Measurements from ENCODE around the gene PIK3C2A. TPM values are rescaled to one million over a fixed set of nuclear protein-coding genes. Genes with fewer than 3 reads are reported as not detected.

The PIK3C2A gene, protein sequence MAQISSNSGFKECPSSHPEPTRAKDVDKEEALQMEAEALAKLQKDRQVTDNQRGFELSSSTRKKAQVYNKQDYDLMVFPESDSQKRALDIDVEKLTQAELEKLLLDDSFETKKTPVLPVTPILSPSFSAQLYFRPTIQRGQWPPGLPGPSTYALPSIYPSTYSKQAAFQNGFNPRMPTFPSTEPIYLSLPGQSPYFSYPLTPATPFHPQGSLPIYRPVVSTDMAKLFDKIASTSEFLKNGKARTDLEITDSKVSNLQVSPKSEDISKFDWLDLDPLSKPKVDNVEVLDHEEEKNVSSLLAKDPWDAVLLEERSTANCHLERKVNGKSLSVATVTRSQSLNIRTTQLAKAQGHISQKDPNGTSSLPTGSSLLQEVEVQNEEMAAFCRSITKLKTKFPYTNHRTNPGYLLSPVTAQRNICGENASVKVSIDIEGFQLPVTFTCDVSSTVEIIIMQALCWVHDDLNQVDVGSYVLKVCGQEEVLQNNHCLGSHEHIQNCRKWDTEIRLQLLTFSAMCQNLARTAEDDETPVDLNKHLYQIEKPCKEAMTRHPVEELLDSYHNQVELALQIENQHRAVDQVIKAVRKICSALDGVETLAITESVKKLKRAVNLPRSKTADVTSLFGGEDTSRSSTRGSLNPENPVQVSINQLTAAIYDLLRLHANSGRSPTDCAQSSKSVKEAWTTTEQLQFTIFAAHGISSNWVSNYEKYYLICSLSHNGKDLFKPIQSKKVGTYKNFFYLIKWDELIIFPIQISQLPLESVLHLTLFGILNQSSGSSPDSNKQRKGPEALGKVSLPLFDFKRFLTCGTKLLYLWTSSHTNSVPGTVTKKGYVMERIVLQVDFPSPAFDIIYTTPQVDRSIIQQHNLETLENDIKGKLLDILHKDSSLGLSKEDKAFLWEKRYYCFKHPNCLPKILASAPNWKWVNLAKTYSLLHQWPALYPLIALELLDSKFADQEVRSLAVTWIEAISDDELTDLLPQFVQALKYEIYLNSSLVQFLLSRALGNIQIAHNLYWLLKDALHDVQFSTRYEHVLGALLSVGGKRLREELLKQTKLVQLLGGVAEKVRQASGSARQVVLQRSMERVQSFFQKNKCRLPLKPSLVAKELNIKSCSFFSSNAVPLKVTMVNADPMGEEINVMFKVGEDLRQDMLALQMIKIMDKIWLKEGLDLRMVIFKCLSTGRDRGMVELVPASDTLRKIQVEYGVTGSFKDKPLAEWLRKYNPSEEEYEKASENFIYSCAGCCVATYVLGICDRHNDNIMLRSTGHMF (N-terminal part only)
- 68.2 and 104 TPM in 2 replicates for total RNA-seq (ENCODE audit: low replicate concordance)

DNA sequence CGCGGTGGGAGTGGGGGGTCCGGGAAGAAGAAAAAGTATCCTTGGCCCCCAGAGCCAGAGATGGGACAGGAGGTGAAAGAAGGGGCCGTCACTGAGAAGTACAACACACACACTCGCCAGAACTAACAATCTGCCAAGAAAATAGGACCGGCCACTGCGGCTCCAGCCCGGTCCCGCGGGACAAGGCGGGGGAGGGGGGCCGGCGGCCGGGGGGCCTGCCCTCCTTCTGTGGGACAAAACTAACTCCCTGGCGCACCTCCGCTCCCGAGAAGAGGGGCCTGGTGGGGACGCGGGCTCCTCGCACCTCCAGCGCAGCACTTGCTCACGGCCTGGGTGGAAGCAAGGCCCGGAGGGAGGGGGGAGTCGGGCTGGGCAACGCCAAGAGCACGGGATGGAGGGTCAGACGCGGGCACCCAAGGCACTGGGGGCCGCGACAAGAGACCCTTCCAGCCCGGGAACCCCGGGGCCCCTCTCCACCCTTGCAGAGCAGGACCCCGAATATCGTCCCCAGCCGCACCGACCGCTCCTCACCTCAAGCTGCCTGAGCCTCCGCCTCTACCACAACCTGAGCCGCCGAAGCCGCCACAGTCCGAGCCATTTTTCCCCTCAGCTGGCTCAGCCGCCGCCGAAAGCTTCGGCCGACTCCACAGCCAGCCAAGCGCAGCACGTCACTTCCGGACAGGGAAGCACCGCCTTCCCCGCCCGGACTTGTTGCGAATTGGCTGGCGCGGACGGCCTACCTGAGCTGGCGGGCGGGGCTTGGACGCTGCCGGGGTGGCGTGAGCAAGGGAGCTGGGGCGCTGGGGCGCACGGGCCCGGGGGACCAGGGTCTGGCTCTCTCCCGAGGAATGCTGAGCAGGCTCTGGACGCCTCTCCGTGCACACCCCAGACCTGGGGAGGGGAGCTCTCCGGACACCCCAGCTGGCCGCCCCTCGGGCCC is at the start of gene PIK3C2A:
Gene PIK3C2A (minus strand): TSS at position 670 of the 940 bp plus-strand sequence. CDS start 38,245 bp downstream, outside the sequence.
- Histone ChIP-seq H4K20me1 (ENCODE audit: low read depth) (peaks cover 25% of the 10 kb centered on the region), H3K27ac (peak within 1 kb of the TSS; percentile 92), H3K4me3 (peak within 1 kb of the TSS; percentile 90), H3K9ac (peak within 1 kb of the TSS; percentile 80), H3K9me3 (ENCODE audit: low read depth) (no peaks in the 10 kb centered on the region), H2AFZ (replicated peaks) (peak within 1 kb of the TSS; percentile 68), H3K36me3 (no peaks in the 10 kb centered on the region), H3F3A (ENCODE audit: low read depth) (peaks cover 19% of the 10 kb centered on the region), H3K27me3 (no peaks in the 10 kb centered on the region), H3K79me2 (ENCODE audit: low read depth) (peaks cover 60% of the 10 kb centered on the region), H3K4me2 (peak within 1 kb of the TSS; percentile 93), H3K4me1 (peaks cover 9% of the 10 kb centered on the region)
- Mint-ChIP-seq H3K27ac (peak within 1 kb of the TSS; percentile 98), H3K9me3 (peaks cover under 1% of the 10 kb centered on the region), H3K27me3 (ENCODE audit: insufficient read depth, low read depth) (no peaks in the 10 kb centered on the region), H3K36me3 (peaks cover 14% of the 10 kb centered on the region), H3K4me1 (peaks cover 24% of the 10 kb centered on the region), H3K4me3 (peak within 1 kb of the TSS; percentile 99)
- no peak for TF ChIP-seq EZH2phosphoT487 (IDR thresholded peaks at IDR 0.05)
- TF ChIP-seq, protein P1, sequence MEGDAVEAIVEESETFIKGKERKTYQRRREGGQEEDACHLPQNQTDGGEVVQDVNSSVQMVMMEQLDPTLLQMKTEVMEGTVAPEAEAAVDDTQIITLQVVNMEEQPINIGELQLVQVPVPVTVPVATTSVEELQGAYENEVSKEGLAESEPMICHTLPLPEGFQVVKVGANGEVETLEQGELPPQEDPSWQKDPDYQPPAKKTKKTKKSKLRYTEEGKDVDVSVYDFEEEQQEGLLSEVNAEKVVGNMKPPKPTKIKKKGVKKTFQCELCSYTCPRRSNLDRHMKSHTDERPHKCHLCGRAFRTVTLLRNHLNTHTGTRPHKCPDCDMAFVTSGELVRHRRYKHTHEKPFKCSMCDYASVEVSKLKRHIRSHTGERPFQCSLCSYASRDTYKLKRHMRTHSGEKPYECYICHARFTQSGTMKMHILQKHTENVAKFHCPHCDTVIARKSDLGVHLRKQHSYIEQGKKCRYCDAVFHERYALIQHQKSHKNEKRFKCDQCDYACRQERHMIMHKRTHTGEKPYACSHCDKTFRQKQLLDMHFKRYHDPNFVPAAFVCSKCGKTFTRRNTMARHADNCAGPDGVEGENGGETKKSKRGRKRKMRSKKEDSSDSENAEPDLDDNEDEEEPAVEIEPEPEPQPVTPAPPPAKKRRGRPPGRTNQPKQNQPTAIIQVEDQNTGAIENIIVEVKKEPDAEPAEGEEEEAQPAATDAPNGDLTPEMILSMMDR (IDR thresholded peaks at IDR 0.05) = no peak
- TF ChIP-seq EZH2 (IDR thresholded peaks at IDR 0.05) = no peak
- DNase-seq (ENCODE audit: low spot score) = peak; percentile 99

DNA sequence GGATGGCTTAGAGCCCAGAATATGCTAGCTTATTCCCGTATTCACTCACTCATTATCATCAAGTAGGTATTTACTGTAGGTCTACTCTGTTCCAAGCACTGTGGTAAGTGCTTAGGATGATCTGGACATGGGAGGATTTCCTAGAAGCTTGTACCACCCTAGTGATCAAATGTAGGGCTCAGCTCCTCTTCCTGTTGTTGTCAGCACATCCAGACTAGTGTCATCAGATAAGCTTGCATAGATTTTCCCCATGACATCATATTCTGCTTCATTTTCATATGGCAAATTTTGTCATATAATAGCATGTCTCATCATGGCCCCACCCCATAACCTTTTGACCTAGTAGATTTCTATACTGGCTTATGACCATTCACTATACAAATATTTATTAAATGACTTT is 49.4 kb upstream of the PIK3C2A start:
- no peak overlapping the region for H3K4me2 ChIP-seq
- H3K9me3 ChIP-seq (ENCODE audit: low read depth) = no peaks in the 10 kb centered on the region
- TF ChIP-seq, protein P1 (IDR thresholded peaks at IDR 0.05) = no peak
- TF ChIP-seq EZH2 (IDR thresholded peaks at IDR 0.05) (no peak), EZH2phosphoT487 (IDR thresholded peaks at IDR 0.05) (no peak)
- no peaks in the 10 kb centered on the region for H3F3A ChIP-seq (ENCODE audit: low read depth)
- no peaks in the 10 kb centered on the region for H3K79me2 ChIP-seq (ENCODE audit: low read depth)
- Mint-ChIP-seq H3K4me1 (no peaks in the 10 kb centered on the region), H3K27me3 (ENCODE audit: insufficient read depth, low read depth) (peaks cover 4% of the 10 kb centered on the region), H3K4me3 (no peak overlapping the region), H3K36me3 (no peaks in the 10 kb centered on the region), H3K9me3 (no peaks in the 10 kb centered on the region), H3K27ac (no peak overlapping the region)
- no peaks in the 10 kb centered on the region for H4K20me1 ChIP-seq (ENCODE audit: low read depth)
- H3K36me3 ChIP-seq = no peaks in the 10 kb centered on the region
- no peak overlapping the region for H3K4me3 ChIP-seq
- H3K4me1 ChIP-seq = no peaks in the 10 kb centered on the region
- H3K9ac ChIP-seq = no peak overlapping the region
- no peak overlapping the region for H3K27ac ChIP-seq
- no peak overlapping the region for H2AFZ ChIP-seq (replicated peaks)
- no peaks in the 10 kb centered on the region for H3K27me3 ChIP-seq
- no peak for DNase-seq (ENCODE audit: low spot score)

All from neural progenitor cell (in vitro differentiated cells).